HG03565 (cell line): ENCODE data around the gene TUBGCP3.
"Not testable (repeated sequence)": the region's sequence is repeated elsewhere in the genome, so short reads cannot be mapped to it uniquely, and the experiment has no call there.

Experiments
- ATAC-seq: cut with Tn5 transposase; IDR thresholded peaks from one replicate; pipeline ENCODE4 v1.9.1; 2021; ENCODE audit warnings: mild to moderate bottlenecking, moderate library complexity; ENCODE audit not compliant: unreplicated experiment

Gene TUBGCP3

GRCh38 chr13:112487127-112487517, 100.8 kb downstream of the TUBGCP3 start:
- ATAC-seq: no peak

- no peak for ATAC-seq
These were observed 101.4 kb downstream of the TUBGCP3 start for GRCh38 chr13:112486386-112487126.

GRCh38 chr13:112485814-112486213, 102.1 kb downstream of the TUBGCP3 start:
- ATAC-seq: not testable (repeated sequence)

GRCh38 chr13:112483299-112483698, 104.7 kb downstream of the TUBGCP3 start:
- ATAC-seq: no peak

- ATAC-seq: no peak
These were observed 106.5 kb downstream of the TUBGCP3 start for GRCh38 chr13:112481458-112481857.

- ATAC-seq: no peak
These were observed 108.6 kb downstream of the TUBGCP3 start for GRCh38 chr13:112479389-112479788.

- ATAC-seq: no peak
These were observed 110.8 kb downstream of the TUBGCP3 start for GRCh38 chr13:112477070-112477619.

GRCh38 chr13:112475889-112476288, 112.1 kb downstream of the TUBGCP3 start:
- ATAC-seq: no peak

GRCh38 chr13:112474869-112475268, 113.1 kb downstream of the TUBGCP3 start:
- ATAC-seq: no peak

GRCh38 chr13:112473818-112474217, 114.1 kb downstream of the TUBGCP3 start:
- ATAC-seq: no peak

- no peak for ATAC-seq
These were observed 118.7 kb downstream of the TUBGCP3 start for GRCh38 chr13:112469071-112469745.

- ATAC-seq: no peak
These were observed 119.9 kb downstream of the TUBGCP3 start for GRCh38 chr13:112468069-112468468.

- no peak for ATAC-seq
These were observed 120.7 kb downstream of the TUBGCP3 start for GRCh38 chr13:112467236-112467635.

GRCh38 chr13:112466132-112467058, 121.6 kb downstream of the TUBGCP3 start:
- ATAC-seq: no peak

GRCh38 chr13:112465251-112466131, 122.5 kb downstream of the TUBGCP3 start:
- no peak for ATAC-seq

- ATAC-seq: no peak
These were observed 123.2 kb downstream of the TUBGCP3 start for GRCh38 chr13:112464720-112465119.

- no peak for ATAC-seq
These were observed 125.5 kb downstream of the TUBGCP3 start for GRCh38 chr13:112462408-112462807.

- ATAC-seq: no peak
These were observed 130.5 kb downstream of the TUBGCP3 start for GRCh38 chr13:112457485-112457884.

- ATAC-seq: no peak
These were observed 130.9 kb downstream of the TUBGCP3 start for GRCh38 chr13:112457081-112457480.
